ENCODE results near the gene TP73. TPM values are rescaled to one million over a fixed set of nuclear protein-coding genes. Genes with fewer than 3 reads are reported as not detected.

Gene TP73
- total RNA-seq, 6 experiments from 2014 or later = 0.05 to 2.3 (median 0.32) TPM

GRCh38 chr1:3697104-3697503 lies 44.8 kb downstream of the TP73 start:
- intact Hi-C loops (cut with DNase I) = no loop called here
- Histone ChIP-seq H3K27ac (no peak overlapping the region), H3K4me1 (no peaks in the 10 kb centered on the region), H3K9me3 (no peaks in the 10 kb centered on the region), H3K4me3 (no peak overlapping the region), H3K27me3 (no peaks in the 10 kb centered on the region), H3K36me3 (no peaks in the 10 kb centered on the region)
- TF ChIP-seq POLR2A (IDR thresholded peaks at IDR 0.05) (no peak), CTCF (IDR thresholded peaks at IDR 0.05) (no peak)
- 95% methylated on average over 20 of the region's 22 CpGs for WGBS (ENCODE audit: insufficient coverage, low coverage, low lambda C conversion rate, missing lambda C conversion rate)
- ATAC-seq (no peak), DNase-seq (no peak)

- H3K27ac ChIP-seq = no peak overlapping the region
- no peak for ATAC-seq
- H3K9me3 ChIP-seq = no peaks in the 10 kb centered on the region
- H3K4me1 ChIP-seq = no peaks in the 10 kb centered on the region
- no peak overlapping the region for H3K4me3 ChIP-seq
- DNase-seq = no peak
- TF ChIP-seq CTCF (IDR thresholded peaks at IDR 0.05) (no peak), POLR2A (IDR thresholded peaks at IDR 0.05) (no peak)
- no peaks in the 10 kb centered on the region for H3K36me3 ChIP-seq
- intact Hi-C loops (cut with DNase I) = no loop called here
- no peaks in the 10 kb centered on the region for H3K27me3 ChIP-seq
- WGBS (ENCODE audit: insufficient coverage, low coverage, low lambda C conversion rate, missing lambda C conversion rate) = 76% methylated on average over 11 of the region's 12 CpGs
These were observed 45.5 kb downstream of the TP73 start for GRCh38 chr1:3697810-3698209.

- H3K36me3 ChIP-seq = no peaks in the 10 kb centered on the region
- H3K4me3 ChIP-seq = no peak overlapping the region
- no peak for TF ChIP-seq POLR2A (IDR thresholded peaks at IDR 0.05)
- TF ChIP-seq CTCF (IDR thresholded peaks at IDR 0.05) = no peak
- intact Hi-C loops (cut with DNase I) = no loop called here
- H3K27ac ChIP-seq = no peak overlapping the region
- no peak for DNase-seq
- ATAC-seq = no peak
- 77% methylated on average over 3 of the region's 29 CpGs for WGBS (ENCODE audit: insufficient coverage, low coverage, low lambda C conversion rate, missing lambda C conversion rate)
- no peaks in the 10 kb centered on the region for H3K4me1 ChIP-seq
- no peaks in the 10 kb centered on the region for H3K9me3 ChIP-seq
- H3K27me3 ChIP-seq = no peaks in the 10 kb centered on the region
These were observed 46.5 kb downstream of the TP73 start for GRCh38 chr1:3698660-3699408.

GRCh38 chr1:3699596-3699995 lies 47.3 kb downstream of the TP73 start:
- Histone ChIP-seq H3K27me3 (no peaks in the 10 kb centered on the region), H3K4me1 (no peaks in the 10 kb centered on the region), H3K4me3 (no peak overlapping the region), H3K27ac (no peak overlapping the region), H3K9me3 (no peaks in the 10 kb centered on the region), H3K36me3 (no peaks in the 10 kb centered on the region)
- WGBS (ENCODE audit: insufficient coverage, low coverage, low lambda C conversion rate, missing lambda C conversion rate) = 57% methylated on average over 14 of the region's 18 CpGs
- ATAC-seq (no peak), DNase-seq (no peak)
- TF ChIP-seq CTCF (IDR thresholded peaks at IDR 0.05) (no peak), POLR2A (IDR thresholded peaks at IDR 0.05) (no peak)
- intact Hi-C loops (cut with DNase I) = no loop called here

Measured in right lobe of liver (tissue), 6 donors.